Activated CD4-positive, alpha-beta T cell treated with anti-CD3 and anti-CD28 coated beads, Interleukin-2, amount 50 U/mL, for 4 hours (primary cell): ENCODE data around the gene IGFLR1.
"Not testable (repeated sequence)": the region's sequence is repeated elsewhere in the genome, so short reads cannot be mapped to it uniquely, and the experiment has no call there.

Experiments
- DNase-seq, 2 experiments: peaks; one replicate each; pipeline ENCODE4 v3.0.0-alpha.2; 2020

Gene IGFLR1

DNA sequence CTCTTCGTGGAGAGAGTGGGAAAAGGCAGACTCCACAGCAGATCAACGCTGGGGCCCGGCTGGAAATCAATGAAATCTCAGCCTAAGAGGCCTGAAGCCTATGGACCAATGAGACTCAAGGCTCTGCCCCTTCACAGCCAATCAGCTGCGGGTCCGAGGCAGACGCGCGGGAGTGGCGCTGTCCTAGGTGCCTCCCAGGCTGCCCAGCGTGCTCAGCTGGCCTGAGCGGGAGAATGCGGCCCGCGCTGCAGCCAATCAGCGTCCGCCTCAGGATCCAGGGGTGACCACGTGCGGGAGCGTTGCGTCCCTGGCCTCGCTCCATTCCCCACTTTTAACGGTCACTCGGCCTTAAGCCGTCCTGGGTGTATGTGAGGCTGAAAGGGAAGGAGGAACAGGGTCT, 38.0 kb downstream of the IGFLR1 start, which contains the start of gene ZBTB32:
ZBTB32 (plus strand) TSS at position 341 of the 400 bp plus-strand sequence. CDS start 10,069 bp downstream, outside the sequence.
- no peak for DNase-seq

DNA sequence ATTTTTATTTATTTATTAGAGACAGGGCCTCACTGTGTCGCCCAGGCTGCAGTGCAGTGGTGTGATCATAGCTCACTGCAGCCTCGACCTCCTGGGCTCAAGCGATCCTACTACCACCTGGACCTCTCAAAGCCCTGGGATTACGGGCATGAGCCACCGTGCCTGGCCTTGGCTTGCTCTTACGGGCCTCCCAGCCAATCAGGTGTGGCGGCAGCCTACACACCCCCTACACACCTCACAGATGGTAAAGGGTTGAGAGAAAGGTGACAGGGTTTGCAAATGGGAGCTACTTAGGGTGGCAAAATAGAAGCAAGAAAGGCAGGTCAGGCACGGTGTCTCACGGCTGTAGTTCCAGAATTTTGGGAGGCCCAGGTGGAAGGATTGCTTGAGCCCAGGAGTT, 38.9 kb downstream of the IGFLR1 start:
- DNase-seq: no peak

DNA sequence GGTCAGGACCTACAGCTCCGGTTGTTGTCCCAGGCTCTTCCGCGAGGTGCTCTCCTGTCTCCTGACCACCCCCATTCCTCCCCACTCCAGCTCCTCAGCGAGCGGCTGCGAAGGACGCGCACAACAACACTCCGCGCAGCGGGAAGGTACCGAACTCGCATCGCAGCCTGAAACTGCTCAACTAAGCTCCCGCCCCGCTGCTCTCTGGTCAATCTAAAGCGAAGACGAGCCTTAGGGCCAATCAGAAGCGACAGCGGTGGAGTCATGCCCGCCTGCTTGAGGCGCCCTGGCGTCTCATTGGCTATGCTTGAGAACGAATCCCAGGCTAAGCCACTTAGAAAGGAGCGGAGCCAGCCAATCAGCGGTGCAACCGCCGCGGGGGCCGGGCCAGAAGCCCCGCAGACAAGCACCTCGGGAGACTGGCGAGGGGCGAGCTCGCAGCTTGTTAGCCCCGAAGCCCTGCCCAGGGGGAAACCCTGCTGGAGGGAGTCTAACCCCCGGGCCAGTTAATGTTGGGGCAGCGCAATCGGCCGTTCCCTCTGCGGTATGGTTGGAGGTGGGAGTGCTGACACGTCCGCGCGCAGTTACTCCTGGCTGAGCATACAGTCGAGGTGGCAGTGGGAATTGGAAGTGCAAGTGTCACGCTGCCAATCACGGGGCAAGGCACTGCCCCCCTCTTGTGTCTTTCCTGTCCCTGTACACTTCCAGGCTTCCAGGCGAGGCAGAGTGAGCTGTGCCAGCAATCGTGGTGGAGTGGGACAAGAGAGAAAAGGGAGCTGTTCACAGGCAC, 39.8 kb downstream of the IGFLR1 start:
- peak; percentile 89 to 91 for DNase-seq

DNA sequence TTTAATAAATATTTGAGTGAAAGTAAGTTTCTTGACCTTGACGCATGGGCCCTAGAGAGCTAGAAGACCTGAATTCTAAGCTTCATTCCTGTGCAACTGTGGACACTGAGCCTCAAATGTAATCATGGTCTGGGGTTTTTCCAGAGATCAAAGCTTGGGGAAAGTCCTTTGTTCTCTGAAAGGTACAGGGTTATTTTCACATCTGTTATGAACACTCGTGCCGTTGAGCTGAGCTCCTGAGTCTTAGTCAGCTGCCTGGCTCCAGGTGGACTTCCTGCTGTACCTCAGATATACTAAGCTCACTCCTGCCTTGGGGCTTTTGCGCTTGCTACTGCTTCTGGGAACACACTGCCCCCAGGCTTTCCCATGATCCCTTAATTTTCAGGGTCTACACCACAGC, 45.4 kb downstream of the IGFLR1 start:
- no peak for DNase-seq

DNA sequence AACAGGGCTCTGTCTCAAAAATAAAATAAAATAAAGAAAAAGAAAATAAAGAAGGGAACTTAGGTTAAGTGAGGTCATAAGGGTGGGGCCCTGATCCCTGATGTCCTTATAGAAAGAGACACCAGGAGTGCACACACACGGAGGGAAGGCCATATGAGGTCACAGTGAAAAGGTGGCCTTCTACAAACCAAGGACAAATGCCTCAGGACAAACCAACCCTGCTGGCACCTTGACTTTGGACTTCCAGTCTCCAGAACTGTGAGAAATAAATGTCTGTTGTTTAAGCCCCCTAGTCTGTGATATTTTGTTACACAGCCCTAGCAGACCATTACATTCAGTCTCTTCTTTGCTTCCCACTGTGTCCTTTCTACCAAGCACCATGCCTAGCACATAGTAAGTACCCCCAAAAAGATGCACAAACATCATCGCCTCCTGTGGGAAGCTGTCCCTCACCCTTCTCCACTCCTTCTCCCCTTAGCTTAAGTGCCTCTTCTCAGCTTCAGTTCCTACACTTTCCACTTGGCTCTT, 46.3 kb downstream of the IGFLR1 start:
- DNase-seq: no peak

DNA sequence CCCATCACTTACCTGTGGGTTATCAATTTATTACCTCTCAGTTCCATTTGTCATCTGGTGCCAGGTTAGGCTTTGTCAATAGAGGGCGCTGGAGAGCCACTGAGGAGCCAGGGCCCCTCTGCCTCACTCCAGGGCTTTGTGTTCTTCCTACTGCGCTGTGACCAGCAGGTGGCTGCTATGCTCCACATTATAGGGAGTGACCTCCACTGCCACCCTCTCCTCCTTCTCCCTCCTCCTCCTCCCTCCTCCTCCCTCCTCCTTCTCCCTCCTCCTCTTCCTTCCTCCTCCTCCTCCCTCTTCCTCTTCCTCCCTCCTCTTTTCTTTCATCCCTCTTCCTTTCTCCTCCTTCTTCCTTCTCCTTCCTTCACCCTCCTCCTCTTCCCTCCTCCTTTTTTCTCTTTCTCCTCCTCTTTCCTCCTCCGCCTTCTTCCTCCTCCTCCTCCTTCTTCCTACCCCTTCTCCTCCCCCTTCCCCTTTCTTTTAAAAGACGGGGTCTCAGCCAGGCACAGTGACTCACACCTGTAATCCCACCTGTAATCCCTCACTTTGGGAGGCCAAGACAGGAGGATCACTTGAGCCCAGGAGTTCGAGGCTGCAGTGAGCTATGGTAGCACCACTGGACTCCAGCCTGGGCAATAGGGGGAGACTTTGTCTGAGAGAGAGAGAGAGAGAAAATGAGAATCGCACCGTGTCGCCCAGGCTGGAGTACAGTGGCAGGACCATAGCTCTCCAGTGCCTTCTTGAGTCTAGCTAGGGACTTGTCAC, 48.2 kb downstream of the IGFLR1 start:
- peak; percentile 89 to 91 for DNase-seq

DNA sequence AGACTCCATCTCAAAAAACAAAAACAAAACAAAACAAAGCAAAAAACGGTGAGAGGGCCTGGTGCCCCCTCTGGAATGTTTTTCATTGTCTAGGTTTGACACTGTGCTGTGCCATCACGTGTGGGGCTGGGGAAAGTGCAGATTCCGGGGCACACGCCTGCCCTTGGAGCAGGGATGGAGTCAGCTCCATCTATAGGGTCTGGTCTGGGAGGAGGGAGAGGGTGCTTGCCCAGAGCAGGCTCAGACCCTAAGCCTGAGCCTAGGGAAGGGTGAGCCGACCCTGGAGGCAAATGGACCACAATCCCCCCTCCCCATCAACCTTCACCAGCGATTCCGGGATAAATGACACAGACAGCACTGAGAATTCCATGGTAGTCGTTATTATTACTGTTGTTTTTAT, 48.8 kb downstream of the IGFLR1 start:
- DNase-seq: no peak

DNA sequence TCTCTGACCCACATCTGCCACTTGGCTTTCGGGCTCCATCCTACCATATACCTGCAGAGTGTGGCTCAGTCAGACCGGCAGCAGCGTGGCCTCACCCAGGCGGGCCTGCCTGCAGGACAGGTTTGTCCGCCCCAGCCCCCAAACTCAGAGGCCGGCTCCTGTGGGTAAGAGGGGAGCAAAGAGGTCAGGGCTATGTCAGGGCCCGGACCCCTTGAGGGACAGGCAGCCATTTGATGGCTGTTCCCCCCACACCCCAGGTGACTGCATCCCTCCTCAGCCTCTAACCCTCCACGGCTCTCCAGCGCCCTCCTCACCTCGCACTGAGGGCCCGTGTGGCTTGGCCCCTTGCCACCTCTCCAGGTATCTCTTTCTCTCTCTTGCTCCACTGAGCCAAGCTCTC, 50.2 kb downstream of the IGFLR1 start:
- no peak for DNase-seq

DNA sequence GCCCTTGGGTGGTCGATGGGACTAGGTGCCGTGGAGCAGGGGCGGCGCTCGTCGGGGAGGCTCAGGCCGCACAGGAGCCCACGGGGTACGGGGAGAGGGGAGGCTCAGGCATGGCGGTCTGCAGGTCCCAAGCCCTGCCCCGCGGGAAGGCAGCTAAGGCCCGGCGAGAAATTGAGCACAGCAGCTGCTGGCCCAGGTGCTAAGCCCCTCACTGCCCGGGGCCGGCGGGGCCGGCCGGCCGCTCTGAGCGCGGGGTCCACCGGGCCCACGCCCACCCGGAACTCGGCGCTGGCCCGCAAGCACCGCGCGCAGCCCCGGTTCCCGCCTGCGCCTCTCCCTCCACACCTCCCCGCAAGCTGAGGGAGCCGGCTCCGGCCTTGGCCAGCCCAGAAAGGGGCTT, 51.1 kb downstream of the IGFLR1 start:
- DNase-seq: not testable (repeated sequence)

DNA sequence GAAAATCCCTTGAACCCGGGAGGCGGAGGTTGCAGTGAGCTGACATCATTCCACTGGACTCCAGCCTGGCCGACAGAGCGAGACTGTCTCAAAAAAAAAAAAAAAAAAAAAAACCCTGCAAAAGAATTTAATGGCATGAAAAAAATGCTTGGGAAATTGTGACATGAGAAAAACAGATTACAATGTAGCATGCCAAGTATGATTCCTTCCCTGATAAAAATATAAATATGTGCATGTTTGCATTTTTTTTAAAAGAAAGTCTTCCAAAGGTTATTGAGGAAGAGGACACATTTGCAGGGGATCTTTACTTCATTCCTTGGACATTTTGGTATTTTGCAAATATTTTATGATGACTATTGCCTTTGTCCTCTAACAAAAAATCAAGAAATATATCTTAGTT, 52.4 kb downstream of the IGFLR1 start:
- no peak for DNase-seq
